ENCODE measurements around the gene ZNF609.

ZNF609 gene

DNA sequence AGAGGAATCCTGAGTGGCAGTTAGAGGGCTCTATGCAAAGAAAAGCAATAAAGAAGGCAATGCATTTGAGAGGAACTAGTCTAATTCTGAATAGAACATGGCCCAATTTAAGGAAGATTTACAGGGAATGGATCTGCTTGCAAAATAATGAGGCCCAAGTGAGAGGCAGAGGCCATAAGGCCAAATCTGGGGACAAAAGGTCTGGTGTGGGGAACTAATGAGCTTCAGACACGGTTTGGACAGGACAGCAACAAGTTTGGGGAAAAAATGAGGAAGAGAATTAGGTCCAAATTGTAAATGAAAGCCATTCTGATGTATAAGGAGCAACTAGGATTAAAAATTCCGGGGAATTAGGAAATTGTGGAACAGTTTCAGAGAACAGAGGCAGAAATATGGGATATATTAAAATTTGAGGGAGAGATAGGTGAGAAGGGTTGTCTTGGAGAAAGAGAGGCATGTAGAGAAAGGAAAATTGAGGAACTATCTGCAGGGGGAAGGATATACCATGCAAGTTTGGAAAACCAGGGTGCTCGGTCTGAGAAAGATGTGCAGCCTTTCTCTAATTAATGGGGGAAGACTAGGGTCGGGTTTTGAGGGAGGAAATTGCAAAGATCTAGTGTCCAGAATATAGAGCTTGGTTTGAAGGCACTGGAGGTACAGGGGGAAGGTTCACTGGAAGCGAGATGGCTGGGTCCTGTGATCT lies 241.3 kb downstream of the ZNF609 start:
- no peak for DNase-seq (ENCODE audit: low read depth in 1 of 2, low spot score in 1 of 2)
- no peak for TF ChIP-seq JUND (IDR thresholded peaks at IDR 0.05; ENCODE audit: low read depth)
- in situ Hi-C loops (cut with HindIII; ENCODE audit: low pct_unique_long_range_greater_than_20kb, low sequenced_read_pairs) = no loop called here

DNA sequence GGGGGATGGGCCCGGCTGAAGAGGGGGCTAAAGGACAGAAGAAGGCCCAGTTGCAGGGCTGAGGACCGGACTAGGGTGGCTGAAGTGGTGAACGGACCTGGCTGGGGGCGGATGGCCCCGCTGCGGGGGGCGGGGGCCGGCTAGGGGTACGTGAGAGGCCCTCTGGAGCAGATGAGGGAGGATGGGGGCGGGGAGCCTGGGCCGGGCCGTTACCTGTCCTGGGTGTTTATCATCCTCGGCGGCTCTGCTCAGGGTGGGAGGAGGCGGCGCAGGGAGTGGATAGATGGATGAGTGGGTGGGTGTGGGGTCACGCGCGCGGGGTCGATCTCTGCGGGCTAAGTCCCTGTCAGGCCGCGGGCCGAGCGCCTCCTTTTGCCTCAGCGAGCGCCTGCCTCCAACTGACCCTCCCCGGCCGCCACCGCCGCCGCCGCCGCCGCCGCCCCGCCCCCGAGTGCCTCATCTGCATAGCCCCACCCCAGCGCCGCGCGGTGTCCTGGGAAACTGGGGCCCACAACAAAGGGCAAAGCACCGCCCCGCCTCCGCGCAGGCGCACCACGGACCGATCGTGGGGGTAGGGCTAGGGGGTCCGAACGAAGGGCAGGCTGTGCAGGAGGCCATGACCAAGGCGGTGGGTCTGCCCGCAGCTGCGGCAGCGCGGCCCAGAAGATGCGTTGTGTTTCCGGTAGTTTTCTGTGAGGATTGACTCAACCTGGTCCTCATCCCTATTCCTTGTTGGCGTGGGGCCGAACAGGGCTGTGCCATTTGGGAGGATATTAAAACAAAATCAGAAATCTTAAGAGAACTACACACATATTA lies 242.6 kb downstream of the ZNF609 start:
- in situ Hi-C loops (cut with HindIII; ENCODE audit: low pct_unique_long_range_greater_than_20kb, low sequenced_read_pairs) = no loop called here
- peak; percentile 93 for DNase-seq (ENCODE audit: low read depth in 1 of 2, low spot score in 1 of 2)
- TF ChIP-seq JUND (IDR thresholded peaks at IDR 0.05; ENCODE audit: low read depth) = no peak

DNA sequence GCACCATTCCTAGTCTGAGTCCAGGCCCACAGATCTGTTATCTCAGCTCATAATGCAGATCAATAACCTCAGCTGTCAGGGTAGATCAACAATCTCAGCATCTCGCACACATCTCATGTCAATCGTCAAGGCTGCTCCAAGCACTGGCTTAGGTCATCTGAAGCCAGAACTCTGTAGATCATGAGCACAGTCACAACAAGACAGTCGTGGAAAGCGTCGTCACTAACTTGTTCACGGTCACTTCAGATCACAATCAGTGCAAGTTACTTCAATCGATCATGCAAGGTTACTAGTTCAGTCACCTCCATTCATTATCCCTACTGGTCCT lies 243.2 kb downstream of the ZNF609 start:
- in situ Hi-C loops (cut with HindIII; ENCODE audit: low pct_unique_long_range_greater_than_20kb, low sequenced_read_pairs) = no loop called here
- no peak for DNase-seq (ENCODE audit: low read depth in 1 of 2, low spot score in 1 of 2)
- no peak for TF ChIP-seq JUND (IDR thresholded peaks at IDR 0.05; ENCODE audit: low read depth)

- no peak for TF ChIP-seq JUND (IDR thresholded peaks at IDR 0.05; ENCODE audit: low read depth)
- no peak for DNase-seq (ENCODE audit: low read depth in 1 of 2, low spot score in 1 of 2)
- in situ Hi-C loops (cut with HindIII; ENCODE audit: low pct_unique_long_range_greater_than_20kb, low sequenced_read_pairs) = no loop called here
Measured at GRCh38 chr15:64705006-64705405, 244.6 kb downstream of the ZNF609 start.

DNA sequence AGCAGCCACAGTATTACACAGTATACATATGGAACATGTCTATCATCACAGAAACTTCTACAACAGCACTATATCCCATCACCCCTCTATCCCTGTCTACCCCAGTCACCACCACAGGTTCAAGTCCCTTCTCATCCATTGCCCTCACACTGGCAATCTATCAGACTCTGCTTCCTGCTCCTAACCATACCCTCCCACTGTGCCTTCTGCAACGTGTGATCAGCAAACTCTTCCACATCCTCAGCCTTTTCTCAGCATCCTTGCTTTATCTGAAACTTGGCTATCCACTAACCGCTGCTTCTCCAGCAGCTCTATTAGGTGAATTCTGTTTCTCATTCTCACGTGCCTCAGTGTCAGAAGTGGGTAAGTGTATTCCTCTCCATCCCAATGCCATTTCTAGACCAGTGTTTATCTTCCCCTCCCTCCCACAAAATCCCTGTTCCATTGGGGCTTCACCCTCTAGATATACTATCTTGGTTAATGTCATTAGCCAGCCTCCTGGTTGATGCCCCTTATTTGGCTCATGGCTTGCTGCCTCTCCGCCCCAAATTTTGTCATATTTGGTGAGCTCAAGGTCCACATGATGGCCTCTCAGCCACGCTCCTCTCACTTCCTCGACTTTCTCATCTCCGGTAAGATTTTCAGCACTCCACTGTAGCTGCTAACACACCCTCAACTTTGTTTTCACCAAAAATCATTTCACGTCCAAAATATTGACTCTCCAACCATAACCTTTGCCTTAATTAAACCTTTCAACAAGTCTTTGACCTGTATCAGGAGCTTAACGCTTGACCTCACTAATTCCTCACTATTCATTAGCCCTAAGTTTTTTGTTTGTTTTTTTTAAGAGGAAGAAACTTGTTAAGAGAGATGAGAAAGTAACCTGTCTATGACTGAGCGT lies 245.9 kb downstream of the ZNF609 start:
- in situ Hi-C loops (cut with HindIII; ENCODE audit: low pct_unique_long_range_greater_than_20kb, low sequenced_read_pairs) = no loop called here
- no peak for TF ChIP-seq JUND (IDR thresholded peaks at IDR 0.05; ENCODE audit: low read depth)
- no peak for DNase-seq (ENCODE audit: low read depth in 1 of 2, low spot score in 1 of 2)

GRCh38 chr15:64710676-64711428 lies 250.5 kb downstream of the ZNF609 start:
- in situ Hi-C loops (cut with HindIII; ENCODE audit: low pct_unique_long_range_greater_than_20kb, low sequenced_read_pairs) = no loop called here
- TF ChIP-seq JUND (IDR thresholded peaks at IDR 0.05; ENCODE audit: low read depth) = no peak

GRCh38 chr15:64712353-64712752 lies 252.0 kb downstream of the ZNF609 start:
- TF ChIP-seq JUND (IDR thresholded peaks at IDR 0.05; ENCODE audit: low read depth) = no peak
- DNase-seq (ENCODE audit: low read depth in 1 of 2, low spot score in 1 of 2) = no peak
- in situ Hi-C loops (cut with HindIII; ENCODE audit: low pct_unique_long_range_greater_than_20kb, low sequenced_read_pairs) = no loop called here

More at GRCh38 chr15:64710676-64711428, 250.5 kb downstream of the ZNF609 start:
- DNase-seq (ENCODE audit: low read depth in 1 of 2, low spot score in 1 of 2) = no peak

- no peak for DNase-seq (ENCODE audit: low read depth in 1 of 2, low spot score in 1 of 2)
- in situ Hi-C loops (cut with HindIII; ENCODE audit: low pct_unique_long_range_greater_than_20kb, low sequenced_read_pairs) = no loop called here
- TF ChIP-seq JUND (IDR thresholded peaks at IDR 0.05; ENCODE audit: low read depth) = no peak
Measured at GRCh38 chr15:64713592-64713991, 253.2 kb downstream of the ZNF609 start.

DNA sequence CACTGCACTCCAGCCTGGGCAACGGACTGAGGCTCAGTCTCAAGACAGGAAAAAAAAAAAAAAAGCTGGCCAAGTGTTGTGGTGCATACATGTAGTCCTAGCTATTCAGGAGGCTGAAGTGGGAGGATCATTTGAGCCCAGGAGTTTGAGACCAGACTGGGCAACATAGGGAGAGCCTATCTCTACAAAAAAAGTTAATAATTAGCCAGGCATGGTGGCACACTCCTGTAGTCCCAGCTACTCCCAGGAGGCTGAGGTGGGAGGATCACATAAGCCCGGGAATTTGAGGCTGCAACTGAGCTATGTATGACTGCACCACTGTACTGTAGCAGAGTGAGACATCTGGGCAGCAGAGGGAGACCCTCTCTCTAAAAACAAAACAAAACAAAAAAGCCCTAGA lies 256.1 kb downstream of the ZNF609 start:
- DNase-seq (ENCODE audit: low read depth in 1 of 2, low spot score in 1 of 2) = no peak
- in situ Hi-C loops (cut with HindIII; ENCODE audit: low pct_unique_long_range_greater_than_20kb, low sequenced_read_pairs) = no loop called here
- no peak for TF ChIP-seq JUND (IDR thresholded peaks at IDR 0.05; ENCODE audit: low read depth)

- in situ Hi-C loops (cut with HindIII; ENCODE audit: low pct_unique_long_range_greater_than_20kb, low sequenced_read_pairs) = no loop called here
Measured at GRCh38 chr15:64717130-64717529, 256.8 kb downstream of the ZNF609 start.

DNA sequence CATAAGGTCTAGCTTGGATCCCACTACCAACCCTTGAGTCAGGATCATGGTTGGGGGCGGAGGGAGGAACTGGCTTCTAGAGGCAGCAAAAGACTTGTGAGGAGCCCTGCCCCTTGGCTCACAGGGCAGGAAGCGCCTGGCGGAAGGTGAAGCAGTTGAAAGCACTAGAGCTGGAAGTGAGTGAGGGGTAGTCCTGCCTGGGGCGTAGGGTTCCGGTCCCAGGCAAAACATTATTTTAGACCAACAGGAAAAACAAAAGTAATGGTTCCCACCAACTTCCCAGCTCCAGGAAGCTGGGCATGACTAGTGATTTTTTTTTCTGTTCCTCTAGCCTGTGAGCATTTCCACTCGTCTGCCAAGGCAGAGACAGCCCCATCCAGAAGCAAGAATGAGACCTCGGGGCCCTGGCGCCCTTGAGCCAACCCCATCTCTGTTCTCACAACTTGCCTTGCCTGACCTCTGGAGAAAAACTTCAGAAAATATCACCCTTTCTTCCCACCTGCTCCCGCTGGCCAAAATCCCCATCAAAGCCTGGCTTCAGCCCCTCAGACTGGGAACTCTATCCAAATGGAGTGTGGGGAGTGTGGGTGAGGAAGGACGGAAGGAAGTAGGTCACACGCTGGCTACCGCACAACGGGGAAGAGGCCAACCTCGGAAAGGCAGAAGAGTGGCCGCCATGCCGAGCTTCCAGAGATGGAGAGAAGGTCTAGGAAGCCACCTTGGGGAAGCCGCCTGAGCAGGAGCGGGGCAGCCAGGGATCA lies 257.5 kb downstream of the ZNF609 start:
- in situ Hi-C loops (cut with HindIII; ENCODE audit: low pct_unique_long_range_greater_than_20kb, low sequenced_read_pairs) = no loop called here

More at GRCh38 chr15:64717130-64717529, 256.8 kb downstream of the ZNF609 start:
- TF ChIP-seq JUND (IDR thresholded peaks at IDR 0.05; ENCODE audit: low read depth) = no peak
- DNase-seq (ENCODE audit: low read depth in 1 of 2, low spot score in 1 of 2) = no peak

More for the DNA sequence above, 257.5 kb downstream of the ZNF609 start:
- no peak for TF ChIP-seq JUND (IDR thresholded peaks at IDR 0.05; ENCODE audit: low read depth)
- DNase-seq (ENCODE audit: low read depth in 1 of 2, low spot score in 1 of 2) = no peak

Data from T47D (cell line).